Cerebellar nuclear complex (tissue), 1 donor: ENCODE results near the gene ZNF219.

ENCODE experiments used
- DNase-seq, 2 experiments: peaks; one replicate each; lab custom pipeline; 2025; lab: John Stamatoyannopoulos, UW

The ZNF219 gene

GRCh38 chr14:21102521-21103410 lies 4.3 kb upstream of the ZNF219 start:
- no peak for DNase-seq

- no peak for DNase-seq
Measured at GRCh38 chr14:21101802-21102413, 3.5 kb upstream of the ZNF219 start.

GRCh38 chr14:21100931-21101330 lies 2.5 kb upstream of the ZNF219 start, which contains the start of gene TMEM253:
Gene TMEM253, plus strand, starts transcription at chr14:21101066. Its CDS starts 278 bp downstream, at chr14:21101344.
- no peak for DNase-seq

GRCh38 chr14:21099596-21099985 lies 1.1 kb upstream of the ZNF219 start:
- no peak for DNase-seq

GRCh38 chr14:21098892-21099595 lies 589 bp upstream of the ZNF219 start:
- DNase-seq, result no peak

- no peak for DNase-seq
Measured at GRCh38 chr14:21097636-21098075, 799 bp downstream of the ZNF219 start.

GRCh38 chr14:21096978-21097635 lies 1.3 kb downstream of the ZNF219 start:
- peak in 1 of 2 experiments; percentile 13 for DNase-seq

GRCh38 chr14:21096438-21096837 lies 2.0 kb downstream of the ZNF219 start:
- no peak for DNase-seq

- DNase-seq, result peak; percentile 46 to 63
Measured at GRCh38 chr14:21095430-21096205, 2.8 kb downstream of the ZNF219 start.

- no peak for DNase-seq
Measured at GRCh38 chr14:21093769-21094681, 4.4 kb downstream of the ZNF219 start.

- no peak for DNase-seq
Measured at GRCh38 chr14:21093018-21093417, 5.4 kb downstream of the ZNF219 start.

GRCh38 chr14:21092273-21093011 lies 6.0 kb downstream of the ZNF219 start:
- DNase-seq, result no peak

- DNase-seq, result no peak
Measured at GRCh38 chr14:21091821-21092272, 6.6 kb downstream of the ZNF219 start.

- no peak for DNase-seq
Measured at GRCh38 chr14:21090940-21091663, 7.4 kb downstream of the ZNF219 start.

GRCh38 chr14:21090194-21090939 lies 8.1 kb downstream of the ZNF219 start:
- no peak for DNase-seq

GRCh38 chr14:21089877-21090193 lies 8.6 kb downstream of the ZNF219 start:
- no peak for DNase-seq

- DNase-seq, result no peak
Measured at GRCh38 chr14:21089271-21089670, 9.2 kb downstream of the ZNF219 start.

- no peak for DNase-seq
Measured at GRCh38 chr14:21088687-21089086, 9.8 kb downstream of the ZNF219 start.
